ENCODE data around the gene ERMP1.

- TF ChIP-seq JUND (IDR thresholded peaks at IDR 0.05; ENCODE audit: low read depth, low read length): no peak
- TF ChIP-seq ZNF274 (IDR thresholded peaks at IDR 0.05; ENCODE audit: insufficient read depth, insufficient read length): no peak
- no peak for TF ChIP-seq POLR2A (IDR thresholded peaks at IDR 0.05; ENCODE audit: low read depth, low read length)
- TF ChIP-seq NR2C2 (IDR thresholded peaks at IDR 0.05; ENCODE audit: borderline replicate concordance, control insufficient read depth, insufficient read length, low read depth): no peak
- no peak for TF ChIP-seq CTCF (IDR thresholded peaks at IDR 0.05 in 2 of 3, conservative IDR thresholded peaks at IDR 0.05 in 1 of 3; ENCODE audit: control insufficient read depth in 2 of 3, extremely low read depth in 1 of 3, insufficient read depth in 1 of 3, low read depth in 3 of 3, low read length in 3 of 3)
- no peak for TF ChIP-seq MTA3 (IDR thresholded peaks at IDR 0.05; ENCODE audit: borderline replicate concordance, low read length)
These were observed 82.3 kb downstream of the ERMP1 start for GRCh38 chr9:5750569-5750968.

Measured in GM12878 (cell line).